K562 treated with DMSO at 1 percent for 48 hours (cell line): ENCODE results near the gene GID8. TPM values are rescaled to one million over a fixed set of nuclear protein-coding genes. Genes with fewer than 3 reads are reported as not detected.

Experiments
- total RNA-seq: library from RNA; unstranded; fragments of 300-600 nt; gene quantifications from 2 replicates; pipeline ENCODE4 v1.2.3, GENCODE V29; 2022; ENCODE audit warnings: low replicate concordance; ENCODE audit errors: extremely low read depth

GID8 gene
- total RNA-seq = not detected in 2 replicates

GRCh38 chr20:62938105-62938888 lies at the start of gene GID8:
TSS of gene GID8 (plus strand) at chr20:62938147. CDS start at chr20:62941503, 3,356 bp downstream.

GRCh38 chr20:62926229-62927127 lies 11.5 kb upstream of the GID8 start, which contains the start of gene DIDO1:
TSS of gene DIDO1 (minus strand) at chr20:62926505.

GRCh38 chr20:62952373-62952967 lies 14.5 kb downstream of the GID8 start, which contains the start of gene SLC17A9:
TSS of gene SLC17A9 (plus strand) at chr20:62952709. CDS start at chr20:62952831, 122 bp downstream.

Other genes with a start within 250 kb of the GID8 start
- gene NTSR1, start 229.3 kb upstream of the GID8 start, total RNA-seq = not detected in 2 replicates
- not detected in 2 replicates for gene MRGBP, start 141.7 kb upstream of the GID8 start, total RNA-seq
- not detected in 2 replicates for gene OGFR, start 133.3 kb upstream of the GID8 start, total RNA-seq
- not detected in 2 replicates for gene COL9A3, start 121.1 kb upstream of the GID8 start, total RNA-seq
- gene TCFL5, start 76.3 kb upstream of the GID8 start, total RNA-seq = not detected in 2 replicates
- gene DIDO1, start 11.6 kb upstream of the GID8 start, total RNA-seq = not detected in 2 replicates
- gene SLC17A9, start 14.6 kb downstream of the GID8 start, total RNA-seq = not detected in 2 replicates
- gene BHLHE23, start 68.8 kb downstream of the GID8 start, total RNA-seq = not detected in 2 replicates